ENCODE measurements around the gene DPP6.
"Not testable (repeated sequence)": the region's sequence is repeated elsewhere in the genome, so short reads cannot be mapped to it uniquely, and the experiment has no call there.

DPP6 gene

DNA sequence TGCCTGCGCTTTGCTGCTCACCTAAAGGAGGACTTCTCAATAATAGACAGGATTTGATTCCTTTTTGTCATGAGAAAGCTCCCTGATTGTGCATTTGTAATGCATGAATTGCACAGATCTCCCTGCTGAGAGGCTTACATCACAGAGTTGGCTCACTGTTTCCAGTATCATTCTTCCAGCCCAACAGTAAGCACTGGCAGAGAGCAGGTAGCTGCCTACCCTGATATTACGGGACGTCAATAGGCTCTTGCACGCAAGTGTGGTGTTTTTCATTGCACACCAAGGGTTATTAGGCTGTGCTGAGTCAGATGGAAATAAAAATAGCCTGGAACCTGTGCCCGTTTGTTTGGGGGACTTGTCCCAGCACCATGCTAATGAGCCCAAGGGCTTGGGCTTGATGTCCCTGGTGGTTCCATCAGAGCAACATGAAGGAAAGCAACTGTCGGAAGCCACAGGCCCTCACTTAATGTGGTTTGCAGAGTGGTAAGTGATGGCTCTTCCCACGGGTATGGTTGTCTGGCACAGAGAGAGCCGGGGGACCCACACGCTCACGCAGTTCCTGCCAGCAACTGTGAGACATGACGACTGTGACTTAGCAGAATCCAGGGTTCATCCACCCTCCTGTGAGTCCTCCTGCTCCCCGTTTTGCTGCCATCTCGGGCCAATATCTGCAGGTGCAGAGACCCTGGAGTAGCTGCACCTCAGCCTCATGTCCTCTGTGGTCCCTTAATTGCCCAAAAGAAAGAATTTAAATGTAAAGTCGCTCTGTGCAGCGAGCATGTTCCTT, 20.4 kb downstream of the DPP6 start:
- not testable (repeated sequence) for DNase-seq (ENCODE audit: low read depth)

DNA sequence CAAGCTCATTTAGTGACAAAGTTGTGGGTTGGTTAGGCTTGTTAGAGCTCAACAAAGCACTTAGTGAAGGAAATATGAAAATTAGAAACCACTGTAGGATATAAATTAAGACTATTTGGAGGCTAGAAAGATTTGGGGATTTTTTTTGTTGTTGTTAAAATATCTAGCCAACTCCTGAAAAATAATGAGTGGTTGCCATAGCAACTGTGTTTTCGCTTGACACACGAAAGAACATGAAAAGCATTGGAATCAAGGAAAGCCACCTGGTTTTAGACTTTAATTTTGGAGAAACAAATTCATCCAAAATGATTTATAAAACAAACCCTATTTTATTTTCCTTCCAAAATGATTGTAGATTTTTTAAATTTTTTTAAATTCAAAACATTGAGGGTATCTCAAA, 26.3 kb downstream of the DPP6 start:
- not testable (repeated sequence) for DNase-seq (ENCODE audit: low read depth)

DNA sequence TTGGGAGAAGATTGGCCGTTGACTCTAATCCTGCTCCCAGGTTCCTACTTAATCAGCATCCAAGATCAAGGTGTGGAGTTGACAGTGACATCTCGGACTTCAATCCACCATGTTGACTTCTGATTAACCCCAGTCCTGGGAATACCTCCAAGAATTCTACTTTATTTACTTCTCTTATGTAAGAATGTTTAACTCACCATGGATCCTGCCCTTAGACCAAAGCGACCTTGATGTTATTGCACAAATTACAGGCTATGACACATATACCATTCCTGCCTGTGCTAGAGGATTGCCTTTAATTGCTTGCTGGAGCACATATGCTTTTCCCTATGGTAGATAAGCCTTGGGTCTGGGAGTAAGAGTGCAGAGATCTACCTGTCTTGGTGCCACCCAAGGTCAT, 28.1 kb downstream of the DPP6 start:
- DNase-seq (ENCODE audit: low read depth), result not testable (repeated sequence)

DNA sequence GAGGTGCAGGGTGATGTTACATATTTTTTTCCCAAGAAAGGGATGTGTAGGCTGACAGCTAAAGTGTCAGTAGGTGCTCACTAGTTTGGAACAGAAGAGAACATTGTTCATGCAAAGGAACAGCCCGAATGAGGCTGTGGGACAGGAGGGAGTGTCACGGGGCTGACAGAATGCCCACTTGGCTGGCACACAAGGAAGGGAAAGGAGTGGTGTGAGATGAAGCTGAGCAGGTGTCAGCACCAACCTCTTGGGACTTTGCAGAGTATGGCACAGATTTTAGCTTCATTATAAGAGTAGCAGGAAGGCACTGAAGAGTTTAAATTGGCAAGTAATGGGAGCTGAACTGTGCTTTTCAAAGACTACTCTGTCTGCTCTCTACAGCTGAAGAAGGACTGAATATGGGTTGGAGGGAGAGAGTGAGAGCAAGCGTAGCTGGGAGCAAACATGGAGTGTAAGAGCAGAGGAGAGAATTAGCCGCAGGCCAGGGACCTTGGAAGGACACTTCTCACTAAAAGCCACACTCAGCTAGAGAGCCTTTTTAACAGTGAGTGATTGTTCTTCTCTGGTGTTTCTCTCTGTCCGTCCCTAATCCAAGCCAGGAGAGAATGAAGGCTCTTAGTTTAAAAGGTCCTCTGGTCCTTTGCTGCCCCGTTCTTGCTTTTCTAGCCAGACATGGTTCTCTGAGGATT, 35.0 kb downstream of the DPP6 start:
- not testable (repeated sequence) for DNase-seq (ENCODE audit: low read depth)

DNA sequence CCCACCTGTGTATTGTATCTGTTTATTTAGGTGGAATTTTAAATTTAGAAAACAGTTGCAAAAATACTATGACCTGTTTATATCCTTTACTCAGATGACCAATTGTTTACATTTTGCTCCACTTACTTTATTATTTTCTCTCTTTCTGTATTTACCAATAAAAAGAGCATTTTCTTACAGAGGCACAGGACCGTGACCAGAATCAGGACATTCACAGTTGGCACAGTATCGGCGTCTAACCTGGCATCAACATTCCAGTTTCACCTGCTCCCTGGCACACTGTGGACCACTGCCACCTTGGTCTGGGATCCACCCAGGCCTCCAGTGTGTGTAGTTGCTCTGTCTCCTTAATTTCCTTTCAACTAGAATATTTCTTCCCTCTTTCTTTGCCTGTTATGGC, 39.9 kb downstream of the DPP6 start:
- not testable (repeated sequence) for DNase-seq (ENCODE audit: low read depth)

DNA sequence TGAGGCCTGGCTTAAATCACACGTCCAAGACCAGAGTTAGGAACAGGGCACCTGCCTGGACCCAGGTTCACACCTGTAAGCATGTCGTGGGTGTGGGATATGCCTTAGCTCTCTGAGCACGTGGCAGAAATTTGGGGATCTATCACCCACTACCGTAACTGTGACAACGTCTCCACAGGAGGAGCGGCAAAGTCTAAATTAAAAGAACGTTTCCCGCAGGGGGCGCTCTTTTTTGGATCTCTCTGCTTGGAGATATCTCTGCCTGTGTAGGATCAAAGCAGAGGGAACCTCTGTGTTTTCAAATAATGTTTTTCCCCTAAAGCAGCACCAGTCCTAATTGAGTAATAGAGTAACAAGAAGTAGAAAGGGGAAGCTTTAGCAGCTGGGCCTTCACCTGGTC, 43.0 kb downstream of the DPP6 start:
- not testable (repeated sequence) for DNase-seq (ENCODE audit: low read depth)

DNA sequence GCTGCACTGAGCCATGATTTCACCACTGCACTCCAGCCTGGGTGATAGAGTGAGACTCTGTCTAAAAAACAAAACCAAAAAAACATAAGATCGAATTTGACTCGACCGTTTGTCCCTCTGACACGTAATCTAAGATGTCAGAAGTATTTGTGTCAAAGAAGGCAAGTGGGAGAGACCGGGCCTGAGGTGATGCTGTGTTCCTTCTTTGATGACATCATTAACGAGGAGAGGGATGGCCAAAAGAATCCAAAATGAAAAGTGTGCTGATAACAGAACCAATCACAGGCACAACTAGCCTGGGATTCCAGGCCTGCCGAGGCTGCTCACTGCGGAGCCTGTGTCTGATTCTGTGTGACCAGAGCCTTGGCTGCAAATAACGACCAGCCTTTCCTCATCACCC, 52.9 kb downstream of the DPP6 start:
- DNase-seq (ENCODE audit: low read depth), result not testable (repeated sequence)

DNA sequence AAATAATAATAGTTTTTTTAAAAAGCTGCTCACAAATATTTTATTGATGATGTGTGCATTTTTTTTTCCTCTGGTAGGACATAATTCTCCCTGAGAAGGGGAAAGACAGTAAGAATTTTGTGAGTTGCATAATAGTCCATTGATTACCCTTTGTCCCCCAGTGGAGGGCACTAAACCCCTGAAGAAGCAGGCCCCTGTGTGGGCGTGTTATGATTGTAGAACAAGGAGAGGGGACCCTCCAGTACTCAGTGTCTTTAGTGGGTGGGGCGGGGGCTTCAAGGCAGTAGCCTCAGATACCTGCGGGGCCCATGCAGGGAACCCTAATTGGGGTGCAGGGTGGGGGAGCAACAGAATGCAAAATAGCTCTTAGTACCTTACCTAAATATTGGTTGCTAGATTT, 57.4 kb downstream of the DPP6 start:
- DNase-seq (ENCODE audit: low read depth), result not testable (repeated sequence)

DNA sequence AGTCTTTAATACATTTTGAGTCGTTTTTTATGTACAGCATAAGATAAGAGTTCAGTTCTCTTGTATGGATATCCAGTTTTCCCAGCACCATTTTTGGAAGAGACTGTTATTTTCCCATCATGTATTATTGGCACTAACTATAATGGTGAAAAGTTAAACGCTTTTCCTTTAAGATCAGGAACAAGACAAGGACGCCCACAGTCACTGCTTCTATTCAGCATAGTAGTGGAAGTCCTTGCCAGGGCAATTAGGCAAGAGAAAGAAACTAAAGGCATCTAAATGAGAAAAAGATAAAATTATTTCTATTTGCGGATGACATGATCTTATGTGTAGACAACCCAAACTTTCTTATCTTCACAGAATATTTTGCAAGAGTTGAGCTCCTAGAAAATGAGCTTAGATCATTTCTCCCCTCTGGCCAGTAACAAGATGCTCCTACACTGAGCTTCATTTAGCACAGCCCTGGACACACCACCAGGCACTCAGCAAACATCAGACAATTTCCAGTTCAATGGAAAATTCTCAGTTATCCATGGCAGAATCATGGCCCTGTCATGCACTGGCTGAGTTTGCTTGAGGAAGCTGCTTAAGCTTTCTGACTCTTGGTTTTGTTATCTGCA, 61.6 kb downstream of the DPP6 start:
- not testable (repeated sequence) for DNase-seq (ENCODE audit: low read depth)

DNA sequence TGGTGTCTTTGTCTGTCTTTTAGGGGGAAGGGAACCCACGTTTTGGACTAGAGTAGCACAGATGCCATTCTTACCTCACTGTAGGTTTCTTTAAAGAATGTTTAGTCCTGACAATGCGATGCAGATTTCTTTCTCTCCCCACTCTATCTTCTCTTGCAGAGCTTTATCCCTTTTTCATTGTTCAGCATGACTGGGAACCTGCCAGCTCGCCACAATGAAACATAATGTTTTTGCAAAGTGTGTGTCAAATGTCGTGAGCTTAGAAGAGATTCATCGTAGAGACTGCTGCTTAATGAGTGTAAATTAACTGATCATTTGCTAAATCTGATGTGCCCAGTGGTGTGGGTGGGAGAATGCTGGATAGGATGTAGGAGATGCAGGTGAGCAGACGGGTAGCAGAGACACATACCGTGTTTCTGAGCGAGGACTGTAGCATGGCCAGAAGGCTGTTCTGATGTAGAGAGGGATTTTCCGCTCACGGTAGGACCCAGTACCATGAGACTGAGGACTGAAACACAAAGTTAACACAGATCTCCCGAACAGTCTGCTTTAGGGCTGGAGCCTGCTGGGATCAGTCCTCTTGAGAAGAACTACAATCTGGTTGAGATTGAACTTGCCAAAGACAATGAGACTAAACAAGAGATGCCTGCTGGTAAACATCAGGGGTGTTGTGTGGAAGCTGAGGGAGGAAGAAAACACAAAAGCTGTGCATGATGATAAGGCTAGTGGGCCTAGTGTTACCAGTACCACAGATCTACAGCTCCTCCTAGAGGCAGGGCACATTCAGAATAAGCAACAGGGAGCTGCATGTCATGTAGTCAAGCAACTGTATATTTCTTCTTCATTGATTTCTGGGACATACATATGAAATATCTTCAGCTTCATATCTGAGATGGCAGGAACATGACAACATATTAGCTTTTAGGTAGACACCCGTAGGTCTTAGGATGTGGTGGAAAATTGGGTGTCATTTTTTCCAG, 65.5 kb downstream of the DPP6 start:
- not testable (repeated sequence) for DNase-seq (ENCODE audit: low read depth)

DNA sequence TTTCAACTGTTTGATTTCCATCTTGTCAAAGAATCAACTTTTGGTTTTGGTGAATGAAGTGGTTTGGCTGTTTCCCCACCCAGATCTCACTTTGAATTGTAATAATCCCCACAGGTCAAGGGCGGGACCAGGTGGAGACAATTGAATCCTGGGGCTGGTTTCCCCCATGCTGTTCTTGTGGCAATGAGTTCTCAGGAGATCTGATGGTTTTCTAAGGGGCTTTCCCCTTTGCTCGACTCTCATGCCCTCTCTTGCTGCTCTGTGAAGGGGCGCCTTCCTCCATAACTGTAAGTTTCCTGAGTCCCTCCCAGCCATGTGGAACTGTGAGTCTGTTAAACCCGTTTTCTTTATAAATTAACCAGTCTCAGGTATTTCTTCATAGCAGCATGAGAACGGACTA, 68.6 kb downstream of the DPP6 start:
- DNase-seq (ENCODE audit: low read depth), result not testable (repeated sequence)

DNA sequence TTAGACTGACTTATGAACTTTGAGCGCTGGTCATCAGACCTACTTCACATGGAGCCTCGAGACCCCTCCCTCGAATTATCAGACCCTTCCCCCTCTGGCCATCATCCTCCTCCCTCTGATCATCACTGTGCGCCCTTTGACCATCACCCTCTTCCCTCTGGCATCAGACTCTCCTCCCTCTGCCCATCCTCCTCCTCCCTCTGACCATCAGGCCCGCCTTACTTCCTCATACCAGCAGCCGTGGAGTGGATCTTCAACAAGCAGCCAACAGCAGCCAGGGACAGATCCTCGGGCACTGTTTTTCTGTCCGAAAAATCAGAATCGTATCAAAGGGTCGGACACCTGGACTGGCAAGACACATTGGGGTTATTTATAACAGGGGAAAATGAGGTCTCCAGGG, 70.5 kb downstream of the DPP6 start:
- DNase-seq (ENCODE audit: low read depth), result not testable (repeated sequence)

DNA sequence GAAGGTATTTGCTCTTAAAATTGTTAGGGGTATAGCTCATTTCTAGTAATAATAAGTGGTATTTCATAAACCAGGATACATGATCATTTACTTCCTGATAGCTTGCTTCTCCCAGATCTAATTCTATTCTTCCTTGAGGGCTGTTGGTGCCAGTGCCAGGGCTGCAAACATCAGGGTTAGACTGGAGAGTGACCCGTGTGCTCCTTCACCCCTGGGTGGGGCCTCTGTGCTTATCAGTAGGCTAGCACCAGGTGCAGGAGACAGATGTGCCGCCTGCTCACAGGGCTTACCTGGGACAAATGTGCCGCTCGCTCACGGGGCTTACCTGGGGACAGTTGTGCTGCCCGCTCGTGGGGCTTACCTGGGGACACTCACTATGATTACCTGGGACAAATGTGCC, 71.2 kb downstream of the DPP6 start:
- DNase-seq (ENCODE audit: low read depth), result not testable (repeated sequence)

DNA sequence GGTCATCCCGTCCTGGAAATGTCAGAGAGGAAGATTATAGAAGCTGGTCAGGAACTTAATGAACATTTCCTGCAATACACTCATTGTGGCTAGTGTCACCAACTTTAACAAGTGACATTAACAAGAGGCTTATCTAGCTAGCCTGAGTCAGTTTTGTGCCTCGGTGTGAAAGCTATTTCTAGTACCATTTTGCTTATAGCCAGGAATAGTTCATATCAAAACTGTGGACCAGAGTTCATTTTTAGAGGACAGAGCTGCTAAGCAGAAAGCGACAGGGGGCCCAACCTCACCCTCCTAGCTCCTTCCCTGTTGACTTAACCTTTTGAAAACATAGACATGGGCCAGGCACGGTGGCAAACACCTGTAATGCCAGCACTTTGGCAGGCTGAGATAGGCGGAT, 76.9 kb downstream of the DPP6 start:
- not testable (repeated sequence) for DNase-seq (ENCODE audit: low read depth)

DNA sequence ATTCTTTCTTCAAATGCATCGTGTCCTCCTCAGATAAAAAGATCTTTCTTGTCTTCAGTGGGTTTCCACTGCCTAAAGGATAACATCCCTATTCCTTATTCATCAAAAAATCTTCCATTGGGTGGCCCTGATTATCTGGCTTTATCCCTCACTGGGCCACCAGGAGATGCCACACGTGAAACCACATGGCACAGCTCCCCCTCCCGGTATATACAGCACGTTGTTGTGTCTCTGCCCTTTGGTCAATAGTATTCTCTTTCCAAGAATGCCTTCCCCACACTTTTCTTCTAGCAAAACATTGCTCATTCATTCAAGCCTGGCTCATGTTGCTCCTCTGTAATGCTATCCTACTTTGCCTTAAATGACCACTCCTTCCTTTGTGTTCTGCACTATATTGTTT, 80.4 kb downstream of the DPP6 start:
- DNase-seq (ENCODE audit: low read depth), result not testable (repeated sequence)

DNA sequence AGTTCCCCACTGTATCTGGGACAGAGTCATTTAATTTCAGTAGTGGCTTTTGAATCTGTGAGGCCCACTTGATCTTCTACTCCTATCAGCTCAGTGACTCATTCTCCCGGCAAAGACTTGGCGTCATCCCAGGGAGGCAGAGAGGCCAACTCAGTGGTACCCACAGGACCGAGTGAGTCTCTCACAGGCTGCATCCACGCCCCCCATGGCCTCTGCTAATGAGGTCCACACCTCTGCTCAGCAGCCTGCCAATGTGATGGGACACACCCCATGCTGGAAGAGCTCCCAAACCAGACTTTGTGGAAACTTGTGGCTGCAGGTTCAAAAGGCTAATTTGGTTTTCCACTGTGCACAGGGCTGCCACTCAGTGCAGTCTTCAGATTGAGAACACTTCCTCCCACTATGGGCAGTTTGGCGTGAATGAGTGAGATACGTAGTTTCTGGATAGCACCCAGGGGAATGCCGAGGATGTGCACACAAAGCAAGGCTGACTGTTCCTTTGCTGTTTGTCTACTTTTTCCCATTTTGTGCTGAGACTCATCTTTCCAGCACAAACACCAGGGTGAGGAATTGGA, 81.6 kb downstream of the DPP6 start:
- not testable (repeated sequence) for DNase-seq (ENCODE audit: low read depth)

DNA sequence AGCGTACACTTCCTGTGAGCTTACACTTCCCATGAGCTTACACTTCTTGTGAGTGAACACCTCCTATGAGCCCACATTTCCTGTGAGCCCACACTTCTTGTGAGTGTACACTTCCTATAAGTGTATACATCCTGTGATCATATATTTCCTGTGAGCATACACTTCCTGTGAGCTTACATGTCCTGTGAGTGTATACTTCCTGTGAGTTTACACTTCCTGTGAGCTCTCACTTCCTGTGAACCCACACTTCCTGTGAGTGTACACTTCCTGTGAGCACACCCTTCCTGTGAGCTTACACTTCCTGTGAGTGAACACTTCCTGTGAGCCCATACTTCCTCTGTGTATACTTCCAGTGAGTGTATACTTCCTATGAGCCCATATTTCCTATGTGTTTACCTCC, 82.5 kb downstream of the DPP6 start:
- not testable (repeated sequence) for DNase-seq (ENCODE audit: low read depth)

DNA sequence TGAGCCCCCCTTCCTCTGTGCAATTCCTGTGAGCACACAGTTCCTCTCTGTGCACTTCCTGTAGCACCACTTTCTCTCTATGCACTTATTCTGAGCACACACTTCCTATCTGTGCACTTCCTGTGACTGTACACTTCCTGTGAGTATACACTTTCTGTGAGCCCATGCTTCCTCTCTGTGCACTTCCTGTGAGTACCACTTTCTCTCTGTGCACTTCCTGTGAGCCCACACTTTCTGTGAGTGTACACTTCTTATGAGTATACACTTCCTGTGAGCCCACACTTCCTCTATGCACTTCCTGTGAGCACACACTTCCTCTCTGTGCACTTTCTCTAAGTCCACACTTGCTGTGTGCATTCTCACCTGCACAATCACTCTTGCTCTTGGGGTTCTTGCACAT, 83.4 kb downstream of the DPP6 start:
- DNase-seq (ENCODE audit: low read depth), result not testable (repeated sequence)

DNA sequence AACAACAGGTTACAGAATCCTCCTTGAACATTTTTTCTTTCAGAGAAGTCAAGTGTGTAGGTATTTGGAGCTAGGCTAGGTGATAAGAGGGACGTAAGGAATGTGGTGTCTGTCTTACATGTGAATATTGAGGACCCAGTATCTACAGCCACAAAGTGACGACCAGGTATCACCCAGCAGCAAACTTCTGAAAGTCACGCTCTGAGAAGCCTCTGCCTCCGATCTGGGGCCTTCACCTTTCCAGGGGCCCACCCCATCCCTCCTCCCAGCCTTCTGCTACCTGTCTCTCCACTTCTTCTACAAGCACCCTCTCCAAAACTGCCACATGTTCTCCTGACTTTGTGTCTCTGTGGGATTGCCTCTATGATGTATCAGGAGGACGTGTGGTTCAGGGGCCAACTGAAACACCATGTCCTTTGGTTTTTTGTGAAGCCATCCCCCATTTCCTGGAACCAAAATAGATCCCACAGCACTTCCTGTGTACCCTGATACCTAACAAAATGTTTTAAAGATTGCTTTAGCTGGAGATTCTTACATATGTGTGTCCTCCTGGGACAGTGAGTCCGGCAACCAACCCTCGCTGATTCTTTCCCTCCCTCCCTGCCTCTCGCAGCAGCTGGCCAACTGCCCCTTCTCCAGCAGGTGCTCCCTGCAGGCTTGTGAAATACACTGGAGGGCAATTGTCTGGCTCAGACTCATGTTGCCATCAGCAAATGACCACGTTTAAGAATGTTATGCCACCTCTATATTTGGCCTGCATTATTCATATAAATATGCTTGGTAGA, 93.9 kb downstream of the DPP6 start:
- not testable (repeated sequence) for DNase-seq (ENCODE audit: low read depth)

DNA sequence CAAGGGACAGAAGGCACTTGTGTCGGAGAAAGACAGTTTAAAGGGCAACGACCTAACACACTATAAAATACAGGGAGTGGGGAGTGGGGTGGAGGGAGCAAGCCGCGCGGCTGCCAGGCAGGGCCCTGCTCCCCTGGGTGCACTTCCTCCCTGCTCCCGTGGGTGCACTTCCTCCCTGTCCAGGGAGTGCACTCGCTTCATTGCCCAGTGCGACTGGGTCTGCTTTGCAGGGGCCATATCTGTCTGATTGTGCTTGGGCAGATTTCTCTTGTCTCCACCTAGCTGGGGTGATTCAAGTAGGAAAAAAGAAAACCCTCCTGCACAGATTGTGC, 94.5 kb downstream of the DPP6 start:
- not testable (repeated sequence) for DNase-seq (ENCODE audit: low read depth)
